ENCODE measurements around the gene PRRG4. TPM values are rescaled to one million over a fixed set of nuclear protein-coding genes. Genes with fewer than 3 reads are reported as not detected.
A peak's percentile ranks its signal among the peaks of the same experiment; 100 is the strongest.

The PRRG4 gene
- total RNA-seq, 2 donors from 2014 or later: 2.9 to 3.7 TPM

DNA sequence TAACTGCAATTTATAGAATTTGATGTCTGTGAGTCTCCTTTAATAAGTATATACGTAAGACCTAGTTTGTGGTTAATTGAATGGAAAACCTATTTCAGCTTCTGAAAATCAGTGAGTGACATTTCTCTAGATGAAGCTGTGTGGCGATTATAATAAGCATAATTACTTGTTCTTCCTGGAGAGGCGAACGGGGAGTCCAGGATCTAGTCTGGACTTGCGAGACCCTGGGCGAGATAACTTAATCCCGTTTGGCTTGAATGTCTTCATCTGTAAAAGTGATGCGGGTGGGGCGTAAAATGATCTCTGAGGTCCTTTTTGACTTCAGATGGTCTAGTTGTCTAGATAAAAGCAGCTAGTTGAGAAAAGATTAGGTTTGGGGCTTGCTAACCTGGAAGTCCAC, 1.1 kb downstream of the PRRG4 start:
- WGBS, 2 experiments (ENCODE audit: insufficient coverage in 1 of 2, insufficient read length in 1 of 2): 90 to 99% methylated on average over 7 to 9 of the region's 9 CpGs
- H3K27me3 Mint-ChIP-seq (ENCODE audit: insufficient read depth): peaks cover 30% of the 10 kb centered on the region
- Histone ChIP-seq H3K27ac (ENCODE audit: low read depth, low read length) (no peak overlapping the region), H3K4me1 (ENCODE audit: control insufficient read depth, insufficient read depth, low read length) (no peaks in the 10 kb centered on the region), H3K36me3 (ENCODE audit: control insufficient read depth, insufficient read depth, low read length) (no peaks in the 10 kb centered on the region), H3K9ac (ENCODE audit: extremely low read depth, low read length, poor library complexity, severe bottlenecking) (no peak overlapping the region), H3K27me3 (ENCODE audit: control insufficient read depth, insufficient read depth, low read length, poor library complexity, severe bottlenecking) (peaks cover 29% of the 10 kb centered on the region), H3K9me3 (ENCODE audit: control insufficient read depth, low read length) (no peaks in the 10 kb centered on the region), H3K4me3 (ENCODE audit: low read length) (no peak overlapping the region)
- H3K4me1 Mint-ChIP-seq: peaks cover 20% of the 10 kb centered on the region
- no peak for TF ChIP-seq CTCF (conservative IDR thresholded peaks at IDR 0.05)
- H3K27ac Mint-ChIP-seq: no peak overlapping the region
- no peak for DNase-seq
- H3K9me3 Mint-ChIP-seq: no peaks in the 10 kb centered on the region
- H3K4me3 Mint-ChIP-seq: peak overlapping the region; percentile 71
- H3K36me3 Mint-ChIP-seq (ENCODE audit: low read depth): no peaks in the 10 kb centered on the region

- no peak overlapping the region for H3K4me3 ChIP-seq (ENCODE audit: low read length)
These were observed 1.5 kb downstream of the PRRG4 start for GRCh38 chr11:32831221-32831620.

GRCh38 chr11:32833921-32834320, 4.2 kb downstream of the PRRG4 start:
- H3K9ac ChIP-seq (ENCODE audit: extremely low read depth, low read length, poor library complexity, severe bottlenecking): no peak overlapping the region
- peaks cover 26% of the 10 kb centered on the region for H3K27me3 ChIP-seq (ENCODE audit: control insufficient read depth, insufficient read depth, low read length, poor library complexity, severe bottlenecking)
- H3K27ac Mint-ChIP-seq: no peak overlapping the region
- no peaks in the 10 kb centered on the region for H3K4me1 ChIP-seq (ENCODE audit: control insufficient read depth, insufficient read depth, low read length)
- no peak overlapping the region for H3K27ac ChIP-seq (ENCODE audit: low read depth, low read length)
- H3K4me3 Mint-ChIP-seq: no peak overlapping the region
- H3K4me3 ChIP-seq (ENCODE audit: low read length): no peak overlapping the region
- DNase-seq: no peak
- H3K9me3 Mint-ChIP-seq: no peaks in the 10 kb centered on the region
- H3K36me3 Mint-ChIP-seq (ENCODE audit: low read depth): no peaks in the 10 kb centered on the region
- H3K4me1 Mint-ChIP-seq: peaks cover 20% of the 10 kb centered on the region
- no peaks in the 10 kb centered on the region for H3K36me3 ChIP-seq (ENCODE audit: control insufficient read depth, insufficient read depth, low read length)
- WGBS, 2 experiments (ENCODE audit: insufficient coverage in 1 of 2, insufficient read length in 1 of 2): 81 to 83% methylated on average over 1 of the region's 1 CpG
- H3K9me3 ChIP-seq (ENCODE audit: control insufficient read depth, low read length): no peaks in the 10 kb centered on the region
- no peak for TF ChIP-seq CTCF (conservative IDR thresholded peaks at IDR 0.05)
- H3K27me3 Mint-ChIP-seq (ENCODE audit: insufficient read depth): peaks cover 22% of the 10 kb centered on the region

More at GRCh38 chr11:32831221-32831620, 1.5 kb downstream of the PRRG4 start:
- Histone ChIP-seq H3K27ac (ENCODE audit: low read depth, low read length) (no peak overlapping the region), H3K27me3 (ENCODE audit: control insufficient read depth, insufficient read depth, low read length, poor library complexity, severe bottlenecking) (peaks cover 29% of the 10 kb centered on the region), H3K9me3 (ENCODE audit: control insufficient read depth, low read length) (no peaks in the 10 kb centered on the region), H3K36me3 (ENCODE audit: control insufficient read depth, insufficient read depth, low read length) (no peaks in the 10 kb centered on the region), H3K9ac (ENCODE audit: extremely low read depth, low read length, poor library complexity, severe bottlenecking) (no peak overlapping the region), H3K4me1 (ENCODE audit: control insufficient read depth, insufficient read depth, low read length) (no peaks in the 10 kb centered on the region)
- TF ChIP-seq CTCF (conservative IDR thresholded peaks at IDR 0.05): no peak
- Mint-ChIP-seq H3K4me1 (peaks cover 20% of the 10 kb centered on the region), H3K27me3 (ENCODE audit: insufficient read depth) (peaks cover 30% of the 10 kb centered on the region), H3K27ac (no peak overlapping the region), H3K9me3 (no peaks in the 10 kb centered on the region), H3K36me3 (ENCODE audit: low read depth) (no peaks in the 10 kb centered on the region), H3K4me3 (peak overlapping the region; percentile 71)
- 80 to 89% methylated on average over 1 to 3 of the region's 3 CpGs for WGBS, 2 experiments (ENCODE audit: insufficient coverage in 1 of 2, insufficient read length in 1 of 2)
- DNase-seq: no peak

Data from endodermal cell (in vitro differentiated cells).